NK-92 treated with Interleukin-12 subunit alpha and Interleukin-12 subunit beta, amount 100 ng/mL, for 24 hours (cell line): ENCODE results near the gene TERC.

Experiments used
- DNase-seq: peaks from one replicate; lab custom pipeline; 2025; lab: John Stamatoyannopoulos, UW

TERC gene

GRCh38 chr3:169764882-169765612 is at the start of gene TERC:
TERC (minus strand) TSS chr3:169765060.
- DNase-seq: peak; percentile 93

- DNase-seq: peak; percentile 44
These were observed 49.1 kb upstream of the TERC start for GRCh38 chr3:169813757-169814517.

GRCh38 chr3:169813278-169813677 is 48.4 kb upstream of the TERC start:
- no peak for DNase-seq

GRCh38 chr3:169812332-169813235 is 47.7 kb upstream of the TERC start, which contains the start of the genes LRRC34 and LRRIQ4:
LRRC34 (minus strand) TSS chr3:169812904; CDS start chr3:169812548, 356 bp downstream.
LRRIQ4 (plus strand) TSS chr3:169812870; CDS start chr3:169821922, 9,052 bp downstream.
- DNase-seq: peak; percentile 74

- DNase-seq: peak; percentile 43
These were observed 46.9 kb upstream of the TERC start for GRCh38 chr3:169811631-169812331.

GRCh38 chr3:169809230-169809795 is 44.5 kb upstream of the TERC start:
- no peak for DNase-seq

GRCh38 chr3:169804681-169805080 is 39.8 kb upstream of the TERC start:
- no peak for DNase-seq

- DNase-seq: no peak
These were observed 27.5 kb upstream of the TERC start for GRCh38 chr3:169792359-169792758.

GRCh38 chr3:169790687-169791429 is 26.0 kb upstream of the TERC start:
- no peak for DNase-seq

GRCh38 chr3:169790219-169790618 is 25.4 kb upstream of the TERC start:
- no peak for DNase-seq

- no peak for DNase-seq
These were observed 22.9 kb upstream of the TERC start for GRCh38 chr3:169787791-169788190.

GRCh38 chr3:169787120-169787519 is 22.3 kb upstream of the TERC start:
- DNase-seq: no peak

- no peak for DNase-seq
These were observed 16.5 kb upstream of the TERC start for GRCh38 chr3:169781209-169781855.

GRCh38 chr3:169780742-169781141 is 15.9 kb upstream of the TERC start:
- no peak for DNase-seq

GRCh38 chr3:169777822-169778221 is 13.0 kb upstream of the TERC start:
- no peak for DNase-seq

- DNase-seq: no peak
These were observed 9.3 kb upstream of the TERC start for GRCh38 chr3:169774186-169774585.

GRCh38 chr3:169772897-169773816 is 8.3 kb upstream of the TERC start, which contains the start of gene MYNN:
MYNN (plus strand) TSS chr3:169773396; CDS start chr3:169774296, 900 bp downstream.
- peak; percentile 89 for DNase-seq

- peak; percentile 80 for DNase-seq
These were observed 7.5 kb upstream of the TERC start for GRCh38 chr3:169772305-169772896.
